ENCODE measurements around the gene C12orf42. TPM values are rescaled to one million over a fixed set of nuclear protein-coding genes. Genes with fewer than 3 reads are reported as not detected.
A peak's percentile ranks its signal among the peaks of the same experiment; 100 is the strongest.

Gene C12orf42
- total and polyA plus RNA-seq, 2 donors from 2014 or later, result 0.94 TPM; not detected in 1

DNA sequence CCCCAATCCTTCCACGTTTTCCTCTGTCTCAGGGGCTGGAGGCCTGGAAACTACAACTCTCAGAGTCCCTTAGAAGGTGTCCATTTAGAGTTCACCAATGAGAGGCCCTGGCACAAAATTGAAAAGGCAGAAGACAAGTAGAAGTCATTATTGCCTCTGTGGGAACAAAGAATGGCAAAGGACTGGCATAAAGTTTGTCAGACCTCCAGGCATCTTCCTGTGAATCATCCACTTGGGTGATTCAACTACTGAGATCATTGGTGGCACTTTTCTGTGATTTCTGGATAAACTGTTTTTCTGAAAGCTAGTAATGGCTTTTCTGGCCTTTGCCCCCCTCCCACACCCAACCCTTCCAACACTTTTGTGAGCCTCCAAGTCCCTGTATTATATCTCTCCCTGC is 42.6 kb upstream of the C12orf42 start:
- H3K27me3 ChIP-seq (ENCODE audit: control insufficient read depth, insufficient read depth, low read length), result no peaks in the 10 kb centered on the region
- H3K4me3 ChIP-seq (ENCODE audit: low read length in 3 of 3), result no peak overlapping the region
- no peak overlapping the region for H3K27ac ChIP-seq (ENCODE audit: low read depth in 2 of 2, low read length in 2 of 2)
- H3K9ac ChIP-seq (ENCODE audit: low read length in 3 of 3), result no peak overlapping the region
- TF ChIP-seq, protein P1, sequence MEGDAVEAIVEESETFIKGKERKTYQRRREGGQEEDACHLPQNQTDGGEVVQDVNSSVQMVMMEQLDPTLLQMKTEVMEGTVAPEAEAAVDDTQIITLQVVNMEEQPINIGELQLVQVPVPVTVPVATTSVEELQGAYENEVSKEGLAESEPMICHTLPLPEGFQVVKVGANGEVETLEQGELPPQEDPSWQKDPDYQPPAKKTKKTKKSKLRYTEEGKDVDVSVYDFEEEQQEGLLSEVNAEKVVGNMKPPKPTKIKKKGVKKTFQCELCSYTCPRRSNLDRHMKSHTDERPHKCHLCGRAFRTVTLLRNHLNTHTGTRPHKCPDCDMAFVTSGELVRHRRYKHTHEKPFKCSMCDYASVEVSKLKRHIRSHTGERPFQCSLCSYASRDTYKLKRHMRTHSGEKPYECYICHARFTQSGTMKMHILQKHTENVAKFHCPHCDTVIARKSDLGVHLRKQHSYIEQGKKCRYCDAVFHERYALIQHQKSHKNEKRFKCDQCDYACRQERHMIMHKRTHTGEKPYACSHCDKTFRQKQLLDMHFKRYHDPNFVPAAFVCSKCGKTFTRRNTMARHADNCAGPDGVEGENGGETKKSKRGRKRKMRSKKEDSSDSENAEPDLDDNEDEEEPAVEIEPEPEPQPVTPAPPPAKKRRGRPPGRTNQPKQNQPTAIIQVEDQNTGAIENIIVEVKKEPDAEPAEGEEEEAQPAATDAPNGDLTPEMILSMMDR (IDR thresholded peaks at IDR 0.05; ENCODE audit: borderline replicate concordance, extremely low read depth, insufficient read depth), result no peak
- intact Hi-C loops (cut with DNase I), result no loop called here
- DNase-seq (no peak), FAIRE-seq (no peak)
- no peaks in the 10 kb centered on the region for H3K36me3 ChIP-seq (ENCODE audit: control insufficient read depth in 2 of 3, insufficient read depth in 3 of 3, low read length in 3 of 3)
- no peaks in the 10 kb centered on the region for H3K9me3 ChIP-seq (ENCODE audit: control insufficient read depth in 2 of 3, insufficient read depth in 1 of 3, low read length in 3 of 3)
- no peaks in the 10 kb centered on the region for H3K4me1 ChIP-seq (ENCODE audit: control insufficient read depth in 2 of 3, insufficient read depth in 2 of 3, low read depth in 1 of 3, low read length in 3 of 3)

DNA sequence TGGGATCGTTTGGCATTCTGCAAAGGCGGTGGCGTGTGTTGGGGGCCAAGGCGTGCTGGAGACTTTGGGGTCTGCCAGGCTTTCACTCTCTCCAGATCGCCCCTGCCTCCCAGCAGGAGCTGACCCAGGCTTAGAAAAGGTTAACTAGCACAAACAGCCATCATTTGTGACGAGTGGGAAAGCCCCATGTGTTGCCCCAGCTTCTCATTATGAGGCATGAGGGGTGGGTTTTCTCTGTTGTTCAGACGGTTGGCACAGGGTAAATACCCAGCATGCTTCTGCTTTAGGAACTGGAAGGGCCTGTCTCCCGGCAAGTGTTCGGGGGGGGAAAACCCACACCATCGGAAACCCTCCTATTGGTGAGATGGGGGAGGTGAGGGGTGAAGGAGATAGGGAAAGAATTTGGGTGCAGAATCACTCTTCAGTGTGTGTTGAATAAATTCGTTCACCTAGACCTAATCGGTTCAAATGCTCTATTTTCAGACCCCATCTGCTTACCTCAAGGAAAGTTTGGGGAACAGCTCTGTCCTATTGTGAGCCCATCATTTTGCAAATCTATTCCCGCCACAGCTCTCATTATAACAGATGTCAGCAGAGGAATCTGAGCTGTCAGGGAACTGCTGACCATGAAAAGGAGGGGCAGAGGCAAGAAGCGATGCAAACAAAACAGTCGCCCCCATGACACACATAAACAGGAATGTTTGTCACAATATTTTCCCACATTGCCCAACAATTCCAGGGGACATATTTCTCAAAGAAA is 34.7 kb upstream of the C12orf42 start:
- Histone ChIP-seq H3K4me1 (ENCODE audit: control insufficient read depth in 2 of 3, insufficient read depth in 2 of 3, low read depth in 1 of 3, low read length in 3 of 3) (no peaks in the 10 kb centered on the region), H3K9ac (ENCODE audit: low read length in 3 of 3) (no peak overlapping the region), H3K36me3 (ENCODE audit: control insufficient read depth in 2 of 3, insufficient read depth in 3 of 3, low read length in 3 of 3) (no peaks in the 10 kb centered on the region), H3K4me3 (ENCODE audit: low read length in 3 of 3) (no peak overlapping the region), H3K27ac (ENCODE audit: low read depth in 2 of 2, low read length in 2 of 2) (no peak overlapping the region), H3K9me3 (ENCODE audit: control insufficient read depth in 2 of 3, insufficient read depth in 1 of 3, low read length in 3 of 3) (no peaks in the 10 kb centered on the region), H3K27me3 (ENCODE audit: control insufficient read depth, insufficient read depth, low read length) (no peaks in the 10 kb centered on the region)
- intact Hi-C loops (cut with DNase I), result no loop called here
- peak in 3 of 5 donors; percentile 23 to 25 (median 25) for DNase-seq
- TF ChIP-seq, protein P1 (IDR thresholded peaks at IDR 0.05; ENCODE audit: borderline replicate concordance, extremely low read depth, insufficient read depth), result no peak
- no peak for FAIRE-seq

DNA sequence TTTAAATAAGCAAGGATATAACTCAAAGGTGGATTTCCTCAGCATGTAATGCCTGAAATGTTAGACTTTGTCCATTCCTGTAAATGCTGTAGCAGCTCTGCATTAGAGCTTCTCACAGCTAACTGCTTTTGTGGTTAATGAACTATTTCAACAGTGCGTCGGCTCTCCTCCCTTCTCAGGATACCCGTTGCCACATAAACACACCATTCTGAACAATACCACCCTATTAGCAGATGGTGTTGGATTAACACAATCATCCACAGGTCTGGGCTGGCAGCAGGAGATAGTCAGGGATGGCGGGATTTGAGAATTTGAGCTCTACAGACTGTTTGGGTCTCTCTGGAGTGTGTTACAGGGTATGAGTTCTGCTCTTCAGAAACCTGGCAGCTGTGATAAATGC is 33.5 kb upstream of the C12orf42 start:
- H3K9ac ChIP-seq (ENCODE audit: low read length in 3 of 3), result no peak overlapping the region
- no peak overlapping the region for H3K27ac ChIP-seq (ENCODE audit: low read depth in 2 of 2, low read length in 2 of 2)
- no peaks in the 10 kb centered on the region for H3K27me3 ChIP-seq (ENCODE audit: control insufficient read depth, insufficient read depth, low read length)
- no peaks in the 10 kb centered on the region for H3K9me3 ChIP-seq (ENCODE audit: control insufficient read depth in 2 of 3, insufficient read depth in 1 of 3, low read length in 3 of 3)
- DNase-seq (peak in 3 of 5 donors; percentile 53 to 77 (median 67)), FAIRE-seq (no peak)
- TF ChIP-seq, protein P1 (IDR thresholded peaks at IDR 0.05; ENCODE audit: borderline replicate concordance, extremely low read depth, insufficient read depth), result no peak
- intact Hi-C loops (cut with DNase I), result no loop called here
- no peak overlapping the region for H3K4me3 ChIP-seq (ENCODE audit: low read length in 3 of 3)
- H3K4me1 ChIP-seq (ENCODE audit: control insufficient read depth in 2 of 3, insufficient read depth in 2 of 3, low read depth in 1 of 3, low read length in 3 of 3), result no peaks in the 10 kb centered on the region
- no peaks in the 10 kb centered on the region for H3K36me3 ChIP-seq (ENCODE audit: control insufficient read depth in 2 of 3, insufficient read depth in 3 of 3, low read length in 3 of 3)

Data from kidney (tissue), 14 donors.